AG09319 (cell line): ENCODE data around the gene SLC25A34.

Source experiments
- DNase-seq: peaks from one replicate; pipeline ENCODE4 v3.0.0-alpha.2; 2010; ENCODE audit warnings: low read depth; ENCODE audit errors: extremely low read depth
- CTCF ChIP-seq: IDR thresholded peaks from 2 replicates; pipeline ENCODE4 v1.5.1; 2011; ENCODE audit warnings: low read depth, mild to moderate bottlenecking, inconsistent platforms, low read length, moderate library complexity

The SLC25A34 gene

DNA sequence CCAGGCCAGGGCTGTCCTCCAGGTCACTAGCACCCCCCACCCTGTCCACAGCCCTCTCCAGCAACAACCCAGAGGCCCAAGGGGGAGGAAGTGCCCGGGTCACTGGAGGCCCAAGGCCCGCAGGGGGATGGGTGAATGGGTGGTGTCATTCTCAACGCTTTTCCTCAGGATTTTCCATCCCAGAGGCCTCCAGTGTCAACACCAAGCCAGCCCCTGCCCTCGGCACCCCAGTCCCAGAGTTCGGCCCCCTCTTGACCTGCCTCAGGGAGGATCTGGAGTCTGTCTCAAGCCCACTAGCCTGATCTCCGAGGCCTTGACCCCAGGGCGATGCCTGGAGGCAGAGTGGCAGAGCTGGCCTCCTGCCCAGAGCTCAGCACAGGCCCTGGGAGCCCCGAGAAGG, 11.3 kb downstream of the SLC25A34 start:
- TF ChIP-seq CTCF: no peak
- DNase-seq: no peak

- no peak for DNase-seq
- TF ChIP-seq CTCF: no peak
Measured at GRCh38 chr1:15748264-15748663, 12.2 kb downstream of the SLC25A34 start.

- TF ChIP-seq CTCF: no peak
- no peak for DNase-seq
Measured at GRCh38 chr1:15748690-15749398, 12.8 kb downstream of the SLC25A34 start.

GRCh38 chr1:15749399-15750291, 13.6 kb downstream of the SLC25A34 start:
- no peak for DNase-seq
- no peak for TF ChIP-seq CTCF

- TF ChIP-seq CTCF: no peak
- no peak for DNase-seq
Measured at GRCh38 chr1:15750924-15751323, 14.9 kb downstream of the SLC25A34 start.

GRCh38 chr1:15751717-15752116, 15.7 kb downstream of the SLC25A34 start:
- DNase-seq: no peak
- no peak for TF ChIP-seq CTCF

DNA sequence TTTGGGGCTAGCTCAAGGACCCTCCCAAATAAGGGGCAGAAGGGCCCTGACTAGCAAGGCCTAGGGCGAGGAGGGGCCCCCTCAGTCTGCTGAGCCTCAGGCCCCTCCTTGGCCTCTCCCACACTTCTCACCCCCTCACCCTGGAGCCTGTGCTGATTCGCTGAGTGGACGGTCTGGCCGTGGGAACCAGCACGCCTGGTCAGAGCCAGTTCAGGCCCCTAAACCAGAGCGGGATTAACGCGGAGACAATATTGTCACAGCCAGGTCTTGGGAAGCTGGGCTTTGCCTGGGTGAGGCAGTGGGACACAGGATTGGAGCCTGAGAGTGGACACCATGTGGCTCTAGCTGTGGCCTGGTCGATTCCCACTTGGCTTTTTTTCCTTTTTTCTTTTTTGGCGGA, 17.7 kb downstream of the SLC25A34 start:
- DNase-seq: no peak
- TF ChIP-seq CTCF: no peak
